Suprapubic skin (tissue), 4 donors: Measurements from ENCODE around the gene PCBP4. TPM values are rescaled to one million over a fixed set of nuclear protein-coding genes. Genes with fewer than 3 reads are reported as not detected.

Experiments used
- DNase-seq, 2 donors: peaks; one replicate each; pipeline ENCODE4 v3.0.0-alpha.2; 2019; ENCODE audit warnings: low spot score in 2 of 2
- H3K27ac ChIP-seq: fragments of 200-600 bp; sonication (generic); one replicate; pipeline ENCODE4 v1.5.1; 2019
- H3K27me3 ChIP-seq: fragments of 200-600 bp; sonication (generic); one replicate; pipeline ENCODE4 v1.5.1; 2019
- H3K36me3 ChIP-seq: fragments of 200-600 bp; sonication (generic); one replicate; pipeline ENCODE4 v1.5.1; 2019
- H3K4me1 ChIP-seq: fragments of 200-600 bp; sonication (generic); one replicate; pipeline ENCODE4 v1.5.1; 2019
- H3K4me3 ChIP-seq: fragments of 200-600 bp; sonication (generic); one replicate; pipeline ENCODE4 v1.5.1; 2019; ENCODE audit warnings: mild to moderate bottlenecking
- H3K9me3 ChIP-seq: fragments of 200-600 bp; sonication (generic); one replicate; pipeline ENCODE4 v1.5.1; 2019
- EP300 ChIP-seq: sonication (generic); formaldehyde crosslinking; IDR thresholded peaks from one replicate; pipeline ENCODE4 v1.6.1; 2017; ENCODE audit warnings: antibody characterized with exemption
- POLR2A ChIP-seq, 2 donors: fragments of 450-650 bp; IDR thresholded peaks; one replicate each; pipeline ENCODE4 v1.6.1; 2017; ENCODE audit warnings: antibody characterized with exemption in 2 of 2, mild to moderate bottlenecking in 2 of 2, moderate library complexity in 2 of 2
- POLR2AphosphoS5 ChIP-seq, 3 donors: sonication (generic); formaldehyde crosslinking; IDR thresholded peaks; one replicate each; pipeline ENCODE4 v1.6.1; 2017; ENCODE audit warnings: antibody characterized with exemption in 3 of 3
- WGBS: methylation state at CpG from one replicate; pipeline ENCODE4 v1.1.5; 2018; 5-methylcytosine and 5-hydroxymethylcytosine counted together
- total RNA-seq, 4 donors: library from RNA; depleted of rRNA; stranded (reverse); fragments of >200 nt; gene quantifications; one replicate each; pipeline ENCODE4 v1.1.0, GENCODE V29; 2016
- TF ChIP-seq, protein P1 (sequence below), 2 donors: fragments of 200-600 bp in 1 of 2; fragments of 450-650 bp in 1 of 2; sonication (generic) in 1 of 2; IDR thresholded peaks; one replicate each; pipeline ENCODE4 v1.5.1; 2016 to 2019; ENCODE audit warnings: antibody characterized with exemption in 2 of 2, mild to moderate bottlenecking in 1 of 2, moderate library complexity in 1 of 2

PCBP4 gene
- total RNA-seq, 4 donors from 2014 or later: 24.6 to 32.1 (median 28.6) TPM

DNA sequence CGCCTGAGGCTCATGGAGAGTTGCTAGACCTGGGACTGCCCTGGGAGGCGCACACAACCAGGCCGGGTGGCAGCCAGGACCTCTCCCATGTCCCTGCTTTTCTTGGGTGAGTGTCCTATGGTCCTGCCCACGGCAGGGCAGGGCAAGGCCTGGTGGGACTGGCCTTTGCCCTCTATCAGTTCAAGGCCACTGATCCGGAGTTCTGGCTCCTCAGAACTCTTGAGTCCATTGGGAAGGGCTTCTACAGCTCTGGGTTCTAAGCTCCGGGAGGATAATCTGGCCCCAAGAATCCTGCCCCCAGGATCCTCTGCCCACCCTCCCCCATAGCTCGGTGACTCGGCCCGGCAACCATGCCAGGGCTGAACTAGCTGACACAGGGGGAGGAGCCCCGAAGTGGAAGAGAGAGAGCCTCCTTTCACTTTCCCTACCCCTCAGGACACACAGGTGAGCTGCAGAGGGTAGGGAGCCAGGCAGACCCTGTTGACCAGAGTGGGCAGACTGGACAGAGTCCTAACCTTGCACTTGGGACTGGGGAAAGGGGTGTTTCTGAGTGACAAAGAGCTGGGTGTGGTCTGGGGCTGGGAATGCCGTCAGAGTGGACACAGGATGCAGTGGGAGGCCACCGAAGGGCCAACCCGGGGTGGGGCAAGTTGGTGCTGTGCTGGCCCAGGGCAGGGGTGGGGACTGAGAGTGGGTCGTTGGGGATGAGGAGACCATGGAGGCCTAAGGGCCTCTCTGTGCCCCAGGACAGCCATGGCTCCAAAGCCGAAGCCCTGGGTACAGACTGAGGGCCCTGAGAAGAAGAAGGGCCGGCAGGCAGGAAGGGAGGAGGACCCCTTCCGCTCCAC is 24.4 kb downstream of the PCBP4 start:
- 51% methylated on average over 8 of the region's 17 CpGs for WGBS
- Histone ChIP-seq H3K36me3 (peaks cover 13% of the 10 kb centered on the region), H3K4me3 (peak overlapping the region; percentile 82), H3K4me1 (peaks cover 34% of the 10 kb centered on the region), H3K27ac (peak overlapping the region; percentile 90), H3K9me3 (no peaks in the 10 kb centered on the region), H3K27me3 (no peaks in the 10 kb centered on the region)
- DNase-seq: peak; percentile 79 to 81
- TF ChIP-seq EP300 (no peak), POLR2AphosphoS5 (IDR thresholded peaks at IDR 0.05) (no peak), POLR2A (IDR thresholded peaks at IDR 0.05) (no peak)
- TF ChIP-seq, protein P1, sequence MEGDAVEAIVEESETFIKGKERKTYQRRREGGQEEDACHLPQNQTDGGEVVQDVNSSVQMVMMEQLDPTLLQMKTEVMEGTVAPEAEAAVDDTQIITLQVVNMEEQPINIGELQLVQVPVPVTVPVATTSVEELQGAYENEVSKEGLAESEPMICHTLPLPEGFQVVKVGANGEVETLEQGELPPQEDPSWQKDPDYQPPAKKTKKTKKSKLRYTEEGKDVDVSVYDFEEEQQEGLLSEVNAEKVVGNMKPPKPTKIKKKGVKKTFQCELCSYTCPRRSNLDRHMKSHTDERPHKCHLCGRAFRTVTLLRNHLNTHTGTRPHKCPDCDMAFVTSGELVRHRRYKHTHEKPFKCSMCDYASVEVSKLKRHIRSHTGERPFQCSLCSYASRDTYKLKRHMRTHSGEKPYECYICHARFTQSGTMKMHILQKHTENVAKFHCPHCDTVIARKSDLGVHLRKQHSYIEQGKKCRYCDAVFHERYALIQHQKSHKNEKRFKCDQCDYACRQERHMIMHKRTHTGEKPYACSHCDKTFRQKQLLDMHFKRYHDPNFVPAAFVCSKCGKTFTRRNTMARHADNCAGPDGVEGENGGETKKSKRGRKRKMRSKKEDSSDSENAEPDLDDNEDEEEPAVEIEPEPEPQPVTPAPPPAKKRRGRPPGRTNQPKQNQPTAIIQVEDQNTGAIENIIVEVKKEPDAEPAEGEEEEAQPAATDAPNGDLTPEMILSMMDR (IDR thresholded peaks at IDR 0.05): no peak

DNA sequence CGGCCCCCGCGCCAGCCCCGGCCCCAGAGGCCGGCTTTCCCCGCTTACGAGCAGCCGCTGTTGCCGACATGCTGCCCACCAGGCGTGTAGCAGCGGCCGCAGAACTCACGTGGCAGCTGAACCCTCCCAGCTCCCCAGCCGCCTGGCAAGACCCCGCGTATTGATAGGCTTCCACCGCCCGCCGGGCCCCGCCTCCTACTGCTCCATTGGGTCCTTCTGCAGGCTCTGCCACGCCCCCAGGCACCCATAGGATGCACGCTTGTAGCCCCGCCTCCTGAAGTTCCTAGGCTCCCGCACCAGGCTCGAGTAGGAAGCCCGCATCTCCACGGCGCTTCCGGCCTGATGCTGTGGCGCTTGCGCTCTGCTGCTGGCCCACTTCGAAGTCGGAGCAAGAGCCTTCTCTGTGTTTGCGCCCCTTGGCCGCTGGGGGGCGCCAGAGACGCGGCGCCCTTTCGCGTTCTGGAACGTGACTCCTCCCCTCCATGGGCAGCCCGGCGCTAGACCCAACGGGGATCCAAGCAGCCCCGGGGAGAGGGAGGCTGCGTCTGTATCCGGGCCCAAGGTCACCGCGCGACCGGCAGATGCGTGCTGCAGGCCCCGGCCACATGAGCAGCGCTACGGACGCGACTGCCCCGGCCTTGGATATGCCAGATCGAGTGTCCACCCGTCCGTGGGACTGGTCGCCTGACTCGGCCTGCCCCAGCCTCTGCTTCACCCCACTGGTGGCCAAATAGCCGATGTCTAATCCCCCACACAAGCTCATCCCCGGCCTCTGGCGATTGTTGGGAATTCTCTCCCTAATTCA is 25.3 kb downstream of the PCBP4 start, which contains the start of the genes PARP3 and RRP9:
Gene PARP3, plus strand, starts transcription at position 566 of the 805 bp plus-strand sequence. CDS start 993 bp downstream, outside the sequence.
Gene RRP9, minus strand, starts transcription at position 107 of the 805 bp plus-strand sequence. Its CDS starts 37 bp downstream, at position 70.
- Histone ChIP-seq H3K27ac (peak within 1 kb of the TSS; percentile 90), H3K4me1 (peaks cover 34% of the 10 kb centered on the region), H3K27me3 (no peaks in the 10 kb centered on the region), H3K36me3 (peaks cover 21% of the 10 kb centered on the region), H3K4me3 (peak within 1 kb of the TSS; percentile 82), H3K9me3 (no peaks in the 10 kb centered on the region)
- TF ChIP-seq POLR2AphosphoS5 (IDR thresholded peaks at IDR 0.05): peak in 2 of 3 donors; percentile 57 to 84
- TF ChIP-seq POLR2A (IDR thresholded peaks at IDR 0.05): peak; percentile 19 to 58
- TF ChIP-seq, protein P1 (IDR thresholded peaks at IDR 0.05): peak; percentile 98 to 100
- TF ChIP-seq EP300: no peak
- peak; percentile 100 for DNase-seq
- WGBS: under 1% methylated on average over 32 of the region's 67 CpGs

DNA sequence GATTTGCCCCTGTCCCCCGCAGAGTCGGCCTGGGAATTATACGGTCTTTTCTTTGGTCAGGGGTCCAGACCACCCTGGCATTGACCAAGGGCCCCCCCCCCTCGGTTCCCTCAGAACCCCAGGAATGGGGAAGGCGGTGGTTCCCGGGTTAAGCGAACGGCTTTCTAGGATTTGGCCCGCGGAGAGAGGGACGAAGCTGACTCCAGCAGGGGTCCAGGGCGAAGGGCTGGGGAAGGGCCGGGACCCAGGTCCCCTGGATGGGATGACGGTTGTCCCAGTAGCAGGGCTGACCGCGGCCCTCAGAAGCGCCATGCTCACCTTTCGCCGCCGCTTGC is 25.8 kb downstream of the PCBP4 start:
- H3K4me3 ChIP-seq: peak overlapping the region; percentile 82
- no peaks in the 10 kb centered on the region for H3K9me3 ChIP-seq
- H3K27ac ChIP-seq: peak overlapping the region; percentile 71
- peaks cover 27% of the 10 kb centered on the region for H3K36me3 ChIP-seq
- H3K27me3 ChIP-seq: no peaks in the 10 kb centered on the region
- 0% methylated on average over 4 of the region's 20 CpGs for WGBS
- peaks cover 34% of the 10 kb centered on the region for H3K4me1 ChIP-seq
- no peak for DNase-seq
- TF ChIP-seq EP300: no peak
- TF ChIP-seq POLR2A (IDR thresholded peaks at IDR 0.05): no peak
- TF ChIP-seq, protein P1 (IDR thresholded peaks at IDR 0.05): no peak
- no peak for TF ChIP-seq POLR2AphosphoS5 (IDR thresholded peaks at IDR 0.05)

DNA sequence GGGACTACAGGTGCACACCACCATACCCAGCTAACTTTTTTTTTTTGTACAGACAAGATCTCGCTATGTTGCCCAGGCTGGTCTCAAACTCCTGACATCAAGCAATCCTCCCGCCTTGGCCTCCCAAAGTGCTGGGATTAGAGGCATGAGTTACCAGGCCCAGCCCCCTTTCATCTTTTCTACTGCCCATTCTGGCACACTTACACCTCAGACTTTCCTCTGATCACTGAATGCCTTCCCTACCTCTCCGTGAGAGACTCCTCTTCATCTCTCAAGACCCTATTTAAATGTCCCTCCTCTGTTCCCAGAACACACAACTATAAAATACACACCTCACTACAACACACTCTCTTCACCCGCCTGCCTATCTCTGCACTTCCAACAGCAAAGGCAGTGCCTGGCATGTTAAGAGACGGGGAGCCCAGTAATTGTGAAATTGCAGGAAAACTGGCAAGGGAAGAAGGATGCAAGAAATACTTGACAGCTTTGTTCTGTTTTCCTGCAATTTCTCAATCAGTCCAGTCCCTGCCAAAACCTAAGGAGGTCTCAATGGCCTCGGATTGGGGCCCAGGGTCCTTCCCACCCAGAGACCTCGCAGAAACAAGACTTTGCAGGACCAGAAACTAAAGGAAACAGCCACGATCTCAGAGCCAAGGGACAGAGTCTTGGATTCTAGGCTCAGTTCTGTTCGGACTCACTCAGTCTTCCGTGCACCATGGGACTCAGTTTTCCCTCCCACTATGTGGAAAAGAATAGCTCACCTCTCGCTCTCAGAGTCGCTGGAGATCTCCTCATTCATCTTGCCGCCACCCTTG is 26.4 kb downstream of the PCBP4 start:
- TF ChIP-seq POLR2A (IDR thresholded peaks at IDR 0.05) (no peak), POLR2AphosphoS5 (IDR thresholded peaks at IDR 0.05) (no peak), EP300 (no peak)
- TF ChIP-seq, protein P1 (IDR thresholded peaks at IDR 0.05): no peak
- DNase-seq: peak in 1 of 2 donors; percentile 35
- H3K27me3 ChIP-seq: no peaks in the 10 kb centered on the region
- peaks cover 34% of the 10 kb centered on the region for H3K4me1 ChIP-seq
- peak overlapping the region; percentile 71 for H3K27ac ChIP-seq
- H3K36me3 ChIP-seq: peaks cover 32% of the 10 kb centered on the region
- WGBS: 32% methylated on average over 13 of the region's 13 CpGs
- peak overlapping the region; percentile 82 for H3K4me3 ChIP-seq
- H3K9me3 ChIP-seq: no peaks in the 10 kb centered on the region
